ENCODE data around the gene ARAP1. TPM values are rescaled to one million over a fixed set of nuclear protein-coding genes. Genes with fewer than 3 reads are reported as not detected.

The ARAP1 gene
- total RNA-seq, 1 donor: 95.2 TPM

GRCh38 chr11:72687326-72687725 lies 64.9 kb downstream of the ARAP1 start:
- Histone ChIP-seq H4K20me1 (ENCODE audit: insufficient read depth, low read length) (peaks cover 34% of the 10 kb centered on the region), H3K4me1 (ENCODE audit: insufficient read depth, low read length) (peaks cover 11% of the 10 kb centered on the region), H3K4me3 (ENCODE audit: insufficient read depth, low read length) (no peak overlapping the region), H2AFZ (ENCODE audit: low read length) (no peak overlapping the region), H3K9me3 (ENCODE audit: low read depth, low read length) (no peaks in the 10 kb centered on the region), H3K27ac (ENCODE audit: low read depth, low read length) (no peak overlapping the region), H3K27me3 (ENCODE audit: insufficient read depth, low read length) (no peaks in the 10 kb centered on the region), H3K79me2 (ENCODE audit: insufficient read depth, low read length) (no peaks in the 10 kb centered on the region), H3K36me3 (ENCODE audit: insufficient read depth, low read length) (peaks cover 46% of the 10 kb centered on the region), H3K4me2 (ENCODE audit: insufficient read depth, low read length) (no peak overlapping the region)
- DNase-seq (ENCODE audit: insufficient read length, low spot score, missing footprints): no peak
- TF ChIP-seq, protein P1, sequence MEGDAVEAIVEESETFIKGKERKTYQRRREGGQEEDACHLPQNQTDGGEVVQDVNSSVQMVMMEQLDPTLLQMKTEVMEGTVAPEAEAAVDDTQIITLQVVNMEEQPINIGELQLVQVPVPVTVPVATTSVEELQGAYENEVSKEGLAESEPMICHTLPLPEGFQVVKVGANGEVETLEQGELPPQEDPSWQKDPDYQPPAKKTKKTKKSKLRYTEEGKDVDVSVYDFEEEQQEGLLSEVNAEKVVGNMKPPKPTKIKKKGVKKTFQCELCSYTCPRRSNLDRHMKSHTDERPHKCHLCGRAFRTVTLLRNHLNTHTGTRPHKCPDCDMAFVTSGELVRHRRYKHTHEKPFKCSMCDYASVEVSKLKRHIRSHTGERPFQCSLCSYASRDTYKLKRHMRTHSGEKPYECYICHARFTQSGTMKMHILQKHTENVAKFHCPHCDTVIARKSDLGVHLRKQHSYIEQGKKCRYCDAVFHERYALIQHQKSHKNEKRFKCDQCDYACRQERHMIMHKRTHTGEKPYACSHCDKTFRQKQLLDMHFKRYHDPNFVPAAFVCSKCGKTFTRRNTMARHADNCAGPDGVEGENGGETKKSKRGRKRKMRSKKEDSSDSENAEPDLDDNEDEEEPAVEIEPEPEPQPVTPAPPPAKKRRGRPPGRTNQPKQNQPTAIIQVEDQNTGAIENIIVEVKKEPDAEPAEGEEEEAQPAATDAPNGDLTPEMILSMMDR (IDR thresholded peaks at IDR 0.05; ENCODE audit: extremely low read depth, low read depth, low read length): no peak

DNA sequence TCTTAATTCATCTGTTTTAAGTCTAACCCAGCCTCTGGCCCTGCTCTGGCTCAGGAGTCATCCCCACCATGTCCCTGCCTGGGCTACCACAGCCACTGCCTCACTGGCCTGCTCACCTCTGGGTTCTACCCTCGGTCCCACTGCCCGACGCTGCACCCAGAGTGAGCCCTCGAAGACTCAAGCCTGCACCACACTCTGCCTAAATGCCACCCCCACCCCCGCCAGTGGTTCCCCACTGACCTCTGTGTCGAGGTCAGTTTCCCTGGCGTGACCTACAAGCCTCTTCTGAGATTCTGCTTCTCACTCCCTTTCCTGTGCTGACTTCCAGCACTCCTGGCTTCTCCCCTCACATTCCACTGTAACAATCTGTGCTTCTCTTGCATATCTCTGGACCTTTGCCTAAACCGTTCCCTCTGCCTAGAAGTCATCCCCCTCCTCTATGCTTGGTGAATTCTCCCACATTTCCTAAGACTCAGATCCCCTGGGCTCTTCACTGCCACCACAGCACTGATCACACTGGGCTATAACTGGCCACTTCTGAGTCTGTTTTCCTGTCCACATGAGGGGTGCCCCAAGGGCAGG lies 65.5 kb downstream of the ARAP1 start:
- peaks cover 11% of the 10 kb centered on the region for H3K4me1 ChIP-seq (ENCODE audit: insufficient read depth, low read length)
- no peak overlapping the region for H2AFZ ChIP-seq (ENCODE audit: low read length)
- H3K4me2 ChIP-seq (ENCODE audit: insufficient read depth, low read length): no peak overlapping the region
- H4K20me1 ChIP-seq (ENCODE audit: insufficient read depth, low read length): peaks cover 35% of the 10 kb centered on the region
- H3K27me3 ChIP-seq (ENCODE audit: insufficient read depth, low read length): no peaks in the 10 kb centered on the region
- no peaks in the 10 kb centered on the region for H3K9me3 ChIP-seq (ENCODE audit: low read depth, low read length)
- peaks cover 41% of the 10 kb centered on the region for H3K36me3 ChIP-seq (ENCODE audit: insufficient read depth, low read length)
- TF ChIP-seq, protein P1 (IDR thresholded peaks at IDR 0.05; ENCODE audit: extremely low read depth, low read depth, low read length): no peak
- H3K27ac ChIP-seq (ENCODE audit: low read depth, low read length): no peak overlapping the region
- H3K4me3 ChIP-seq (ENCODE audit: insufficient read depth, low read length): no peak overlapping the region
- DNase-seq (ENCODE audit: insufficient read length, low spot score, missing footprints): no peak
- H3K79me2 ChIP-seq (ENCODE audit: insufficient read depth, low read length): no peaks in the 10 kb centered on the region

DNA sequence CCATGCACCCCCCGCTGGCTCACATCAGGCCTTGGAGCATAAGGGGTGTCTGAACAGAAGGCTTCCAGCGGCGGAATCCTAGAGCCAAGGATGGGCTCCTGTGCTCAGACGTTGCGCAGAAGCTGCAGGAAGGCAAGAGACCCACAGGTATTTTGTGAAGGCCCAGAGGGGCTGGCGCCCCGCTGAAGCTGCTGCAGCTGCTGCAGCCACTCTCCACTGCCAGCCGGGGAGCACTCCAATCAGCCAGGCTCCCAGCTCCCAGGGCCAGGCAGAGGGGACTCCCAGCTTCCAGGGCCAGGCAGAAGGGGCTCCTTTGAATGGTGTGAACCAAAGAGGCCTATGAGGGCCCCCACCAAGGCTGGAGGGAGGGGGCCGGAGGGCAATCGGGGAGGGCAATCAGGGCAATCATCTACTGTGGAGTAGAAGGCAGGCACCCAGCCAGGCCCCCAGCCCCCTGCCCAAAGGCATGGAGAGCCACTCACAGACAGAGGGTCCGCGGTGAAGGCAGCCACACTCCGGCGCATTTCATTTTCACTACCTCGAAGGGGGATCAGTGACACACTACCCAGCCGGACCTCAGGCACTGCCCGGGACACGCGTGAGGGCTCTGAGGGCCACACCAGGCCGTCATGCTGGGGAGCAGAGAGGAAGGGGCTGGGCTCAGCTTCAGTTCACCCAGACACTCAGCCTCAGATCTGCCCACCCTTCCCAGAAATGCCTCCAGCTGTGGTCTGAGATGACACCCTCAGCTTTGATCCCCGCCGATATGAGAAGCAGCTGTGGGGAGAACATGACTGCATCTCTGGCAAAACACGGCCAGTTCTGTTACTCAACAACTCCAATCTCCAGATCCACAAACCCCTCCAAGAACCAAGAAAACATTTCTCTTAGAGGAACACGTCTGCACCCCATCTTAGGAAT lies 66.4 kb downstream of the ARAP1 start:
- peaks cover 11% of the 10 kb centered on the region for H3K4me1 ChIP-seq (ENCODE audit: insufficient read depth, low read length)
- no peak overlapping the region for H3K4me2 ChIP-seq (ENCODE audit: insufficient read depth, low read length)
- no peak overlapping the region for H2AFZ ChIP-seq (ENCODE audit: low read length)
- H3K79me2 ChIP-seq (ENCODE audit: insufficient read depth, low read length): no peaks in the 10 kb centered on the region
- H3K36me3 ChIP-seq (ENCODE audit: insufficient read depth, low read length): peaks cover 37% of the 10 kb centered on the region
- H3K9me3 ChIP-seq (ENCODE audit: low read depth, low read length): no peaks in the 10 kb centered on the region
- peak; percentile 89 for DNase-seq (ENCODE audit: insufficient read length, low spot score, missing footprints)
- no peak overlapping the region for H3K27ac ChIP-seq (ENCODE audit: low read depth, low read length)
- peaks cover 36% of the 10 kb centered on the region for H4K20me1 ChIP-seq (ENCODE audit: insufficient read depth, low read length)
- H3K4me3 ChIP-seq (ENCODE audit: insufficient read depth, low read length): no peak overlapping the region
- TF ChIP-seq, protein P1 (IDR thresholded peaks at IDR 0.05; ENCODE audit: extremely low read depth, low read depth, low read length): no peak
- peaks cover 7% of the 10 kb centered on the region for H3K27me3 ChIP-seq (ENCODE audit: insufficient read depth, low read length)

Measured in osteoblast (primary cell).